Common myeloid progenitor, CD34-positive (primary cell): ENCODE measurements around the gene ASB3.

Source experiments
- CTCF ChIA-PET: fragments of 350-600 bp; sonication (Branson Sonifier 250); formaldehyde crosslinking; loops from one replicate; lab custom pipeline; 2021; ENCODE audit warnings: antibody characterized with exemption; lab: Charles Lee
- POLR2A ChIA-PET: fragments of 350-600 bp; sonication (Branson Sonifier 250); formaldehyde crosslinking; loops from one replicate; lab custom pipeline; 2021; ENCODE audit warnings: antibody characterized with exemption; lab: Charles Lee
- DNase-seq, 3 donors: peaks; one replicate each; pipeline versions ENCODE4 v3.0.0 to v3.0.0-alpha.2; 2013
- H3K27ac ChIP-seq, 2 experiments: 1 replicate in 1 of 2; 2 replicates in 1 of 2; pipeline ENCODE4 v1.7.0; 2013; ENCODE audit warnings: inconsistent platforms in 2 of 2, low read length in 2 of 2, mild to moderate bottlenecking in 2 of 2, low read depth in 1 of 2, moderate library complexity in 1 of 2; ENCODE audit not compliant: severe bottlenecking in 2 of 2, insufficient read depth in 1 of 2, poor library complexity in 1 of 2
- H3K27me3 ChIP-seq, 5 experiments: replicated peaks in 2 of 5; 1 replicate in 3 of 5; 2 replicates in 2 of 5; pipeline versions ENCODE4 v1.6.1 to v1.7.0; 2013; ENCODE audit warnings: low read length in 4 of 5, mild to moderate bottlenecking in 2 of 5, moderate library complexity in 2 of 5, inconsistent platforms in 1 of 5; ENCODE audit not compliant: insufficient read depth in 5 of 5, control insufficient read depth in 4 of 5
- H3K36me3 ChIP-seq, 4 experiments: 1 replicate in 2 of 4; 2 replicates in 2 of 4; pipeline versions ENCODE4 v1.6.1 to v1.7.0; 2013; ENCODE audit warnings: low read length in 3 of 4, control low read depth in 1 of 4, mild to moderate bottlenecking in 1 of 4; ENCODE audit not compliant: control insufficient read depth in 4 of 4, insufficient read depth in 4 of 4
- H3K4me1 ChIP-seq, 4 experiments: 1 replicate in 3 of 4; 2 replicates in 1 of 4; pipeline versions ENCODE4 v1.6.1 to v1.7.1; 2013; ENCODE audit warnings: low read length in 3 of 4, mild to moderate bottlenecking in 3 of 4, control low read depth in 1 of 4, inconsistent platforms in 1 of 4, moderate library complexity in 1 of 4; ENCODE audit not compliant: control insufficient read depth in 4 of 4, insufficient read depth in 4 of 4; ENCODE audit errors: control extremely low read depth in 1 of 4
- H3K4me3 ChIP-seq, 7 experiments: 1 replicate in 4 of 7; 2 replicates in 3 of 7; pipeline versions ENCODE4 v1.5.1 to v1.7.0; 2013; ENCODE audit warnings: mild to moderate bottlenecking in 7 of 7, low read length in 6 of 7, moderate library complexity in 6 of 7, inconsistent platforms in 2 of 7, low read depth in 2 of 7, control low read depth in 1 of 7; ENCODE audit not compliant: insufficient read depth in 4 of 7, control insufficient read depth in 1 of 7; ENCODE audit errors: extremely low read depth in 1 of 7
- H3K9me3 ChIP-seq, 5 experiments: 1 replicate in 4 of 5; 2 replicates in 1 of 5; pipeline versions ENCODE4 v1.6.1 to v1.7.1; 2013; ENCODE audit warnings: low read length in 4 of 5, mild to moderate bottlenecking in 2 of 5, inconsistent platforms in 1 of 5, low read depth in 1 of 5, moderate library complexity in 1 of 5; ENCODE audit not compliant: control insufficient read depth in 4 of 5, insufficient read depth in 2 of 5; ENCODE audit errors: control extremely low read depth in 1 of 5
- WGBS: methylation state at CpG from one replicate; pipeline ENCODE4 v1.1.5; 2013; ENCODE audit not compliant: insufficient coverage; 5-methylcytosine and 5-hydroxymethylcytosine counted together

The ASB3 gene

GRCh38 chr2:53750041-53750768 lies 36.5 kb downstream of the ASB3 start:
- no peaks in the 10 kb centered on the region for H3K27me3 ChIP-seq
- no peak overlapping the region for H3K27ac ChIP-seq
- no peaks in the 10 kb centered on the region for H3K9me3 ChIP-seq
- no peak for DNase-seq
- ChIA-PET CTCF (no interaction called here), POLR2A (no interaction called here)
- H3K36me3 ChIP-seq, result peaks cover 22 to 43% (median 26%) of the 10 kb centered on the region in 4 experiments
- H3K4me1 ChIP-seq, result no peaks in the 10 kb centered on the region
- no peak overlapping the region for H3K4me3 ChIP-seq
- WGBS, result 100% methylated on average over 1 of the region's 4 CpGs

DNA sequence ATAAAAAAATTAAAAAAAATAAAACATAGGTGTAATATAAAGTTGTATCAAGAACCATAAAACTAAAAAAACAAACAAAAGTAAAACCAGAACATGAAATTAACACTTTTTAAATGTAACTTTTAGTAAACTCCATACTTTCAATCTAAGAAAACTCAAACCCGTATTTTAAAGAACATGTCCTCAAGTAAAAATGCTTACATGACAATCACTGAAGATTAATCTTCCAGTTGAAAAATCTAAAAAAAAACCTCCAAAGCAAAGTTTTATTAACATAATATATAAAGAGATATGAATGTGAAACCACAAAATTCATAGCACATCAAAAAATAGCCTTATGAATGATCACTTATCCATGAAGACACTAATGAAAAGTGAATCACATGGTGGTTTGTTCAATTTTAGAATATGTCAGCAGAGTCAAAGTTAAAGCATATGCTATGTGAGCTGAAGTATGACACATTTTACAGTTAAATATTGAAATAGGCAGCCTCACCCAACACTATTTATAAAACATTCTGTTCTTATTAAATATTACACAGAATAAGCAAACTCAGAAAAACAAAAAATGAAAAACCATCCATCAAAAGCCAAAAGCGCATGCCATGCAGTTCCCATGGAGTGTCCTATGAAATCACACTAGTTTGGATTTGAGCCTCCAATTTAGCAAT lies 42.2 kb downstream of the ASB3 start:
- H3K4me1 ChIP-seq, result no peaks in the 10 kb centered on the region
- ChIA-PET POLR2A (no interaction called here), CTCF (interaction anchor here (1.2 to 2.5 kb wide), 2 partner anchors 12 to 14 kb away, joined by 3 to 10 read pairs; no protein-coding TSS in a partner anchor)
- no CpG with 5 or more reads among the region's 2 CpGs for WGBS
- no peaks in the 10 kb centered on the region for H3K9me3 ChIP-seq
- no peak overlapping the region for H3K4me3 ChIP-seq
- H3K27me3 ChIP-seq, result no peaks in the 10 kb centered on the region
- peaks cover 18 to 32% (median 26%) of the 10 kb centered on the region in 4 experiments for H3K36me3 ChIP-seq
- DNase-seq, result no peak
- H3K27ac ChIP-seq, result no peak overlapping the region

GRCh38 chr2:53740170-53740569 lies 46.6 kb downstream of the ASB3 start:
- H3K36me3 ChIP-seq, result peaks cover 0 to 20% (median 11%) of the 10 kb centered on the region in 4 experiments
- no peaks in the 10 kb centered on the region for H3K9me3 ChIP-seq
- H3K27me3 ChIP-seq, result no peaks in the 10 kb centered on the region
- H3K4me1 ChIP-seq, result no peaks in the 10 kb centered on the region
- DNase-seq, result peak; percentile 22 to 49 (median 48)
- no peak overlapping the region for H3K4me3 ChIP-seq
- ChIA-PET POLR2A (no interaction called here), CTCF (interaction anchor here (1.2 to 1.8 kb wide), 4 partner anchors 11 to 27 kb away, joined by 3 to 7 read pairs (median 4); partner anchors contain the start of gene CHAC2)
- H3K27ac ChIP-seq, result no peak overlapping the region

DNA sequence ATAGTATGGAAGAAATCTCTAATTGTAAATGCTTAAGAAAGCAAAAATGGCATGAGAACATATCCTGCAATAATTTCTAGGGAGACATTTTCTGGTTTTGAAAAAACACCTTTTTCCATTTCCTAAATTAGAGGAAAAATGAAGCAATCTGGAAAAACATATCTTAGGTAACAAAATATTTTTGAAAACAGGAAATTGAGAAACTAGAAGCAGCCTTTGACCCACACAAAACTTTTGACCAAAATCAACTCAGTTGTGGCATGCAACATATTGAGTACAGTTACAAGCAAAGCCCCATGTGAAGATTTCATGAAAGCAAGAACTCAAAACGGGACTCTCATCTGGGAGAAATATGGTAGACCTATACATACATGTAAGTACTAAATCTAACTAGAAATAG lies 47.7 kb downstream of the ASB3 start:
- no peak for DNase-seq
- WGBS, result no CpG with 5 or more reads among the region's 1 CpG
- Histone ChIP-seq H3K9me3 (no peaks in the 10 kb centered on the region), H3K27me3 (no peaks in the 10 kb centered on the region), H3K36me3 (peaks cover under 1 to 23% (median 12%) of the 10 kb centered on the region in 4 experiments), H3K4me1 (no peaks in the 10 kb centered on the region), H3K27ac (no peak overlapping the region), H3K4me3 (peak overlapping the region in 1 of 7 experiments; percentile 15)
- ChIA-PET POLR2A (no interaction called here), CTCF (interaction anchor here (1.2 to 1.8 kb wide), 3 partner anchors 10 to 28 kb away, joined by 3 to 7 read pairs (median 4); partner anchors contain the start of gene CHAC2)

DNA sequence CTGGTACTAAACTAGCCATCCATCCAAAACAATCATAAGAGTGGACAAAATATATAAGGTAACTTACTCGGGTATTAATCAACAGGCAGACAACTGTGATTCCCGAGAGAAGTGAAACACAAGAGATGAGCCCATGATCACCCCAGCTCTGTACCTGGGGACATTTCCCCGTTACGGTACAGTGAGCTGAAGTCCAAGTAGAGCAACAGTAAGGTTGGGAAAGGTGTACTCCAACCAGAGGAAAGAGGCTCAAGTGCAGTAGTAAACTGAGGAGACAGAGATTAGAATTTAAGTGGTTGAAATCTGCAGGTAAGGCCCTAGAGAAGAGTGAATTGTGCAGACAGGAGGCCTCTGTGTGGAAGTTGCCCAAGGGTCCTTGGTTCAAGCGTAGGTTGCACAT lies 49.7 kb downstream of the ASB3 start:
- H3K4me1 ChIP-seq, result no peaks in the 10 kb centered on the region
- no peak overlapping the region for H3K4me3 ChIP-seq
- DNase-seq, result no peak
- CTCF ChIA-PET, result interaction anchor here (0.7 kb wide), 1 partner anchor 8 kb away, joined by 3 read pairs; no protein-coding TSS in a partner anchor
- H3K9me3 ChIP-seq, result no peaks in the 10 kb centered on the region
- no peak overlapping the region for H3K27ac ChIP-seq
- H3K27me3 ChIP-seq, result no peaks in the 10 kb centered on the region
- POLR2A ChIA-PET, result no interaction called here
- H3K36me3 ChIP-seq, result peaks cover 4 to 23% (median 15%) of the 10 kb centered on the region in 4 experiments
- 100% methylated on average over 5 of the region's 5 CpGs for WGBS

DNA sequence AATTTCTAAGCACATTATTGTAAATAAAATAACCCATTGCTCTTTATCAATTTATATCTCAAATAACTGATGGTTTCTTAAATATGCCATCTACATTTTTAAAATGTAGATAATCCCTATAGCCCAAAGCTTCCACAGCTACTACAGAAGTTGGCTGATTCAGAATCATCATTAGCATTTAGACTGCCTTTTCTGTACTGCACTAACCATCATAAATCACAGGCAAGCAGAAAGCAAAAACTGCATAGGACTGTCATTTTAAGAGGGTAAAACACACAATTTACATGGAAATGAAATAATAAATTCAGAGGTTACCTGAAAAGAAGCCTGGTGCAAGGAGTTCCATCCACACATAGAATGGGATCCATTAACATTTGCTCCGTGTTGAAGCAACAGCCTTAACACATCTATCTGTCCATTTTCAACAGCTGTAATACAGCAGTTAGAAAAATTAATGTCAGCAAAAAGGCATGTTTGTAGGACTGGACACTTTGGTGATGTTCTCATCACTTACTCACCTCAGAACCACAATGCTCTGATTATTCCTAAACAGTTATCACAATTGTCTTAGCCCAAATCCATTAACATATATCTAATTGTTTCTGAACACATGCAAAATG lies 57.5 kb downstream of the ASB3 start:
- no peaks in the 10 kb centered on the region for H3K27me3 ChIP-seq
- POLR2A ChIA-PET, result no interaction called here
- peaks cover 10 to 46% (median 15%) of the 10 kb centered on the region in 4 experiments for H3K36me3 ChIP-seq

More for the DNA sequence above, 57.5 kb downstream of the ASB3 start:
- no peak for DNase-seq
- Histone ChIP-seq H3K27ac (no peak overlapping the region), H3K4me1 (no peaks in the 10 kb centered on the region), H3K9me3 (peaks cover 0 to 16% (median 0%) of the 10 kb centered on the region in 5 experiments), H3K4me3 (no peak overlapping the region)
- CTCF ChIA-PET, result interaction anchor here (1.1 to 1.9 kb wide), 2 partner anchors 10 to 18 kb away, joined by 3 to 7 read pairs; no protein-coding TSS in a partner anchor
- WGBS, result no CpG with 5 or more reads among the region's 1 CpG
